GM12874 (cell line): Measurements from ENCODE around the gene CHST11.

ENCODE experiments used
- CTCF ChIP-seq: IDR thresholded peaks from 2 replicates; pipeline ENCODE4 v1.5.1; 2011; ENCODE audit warnings: low read depth, mild to moderate bottlenecking, control low read depth, low read length, moderate library complexity; ENCODE audit not compliant: insufficient read depth

CHST11 gene

GRCh38 chr12:104668274-104668718, 211.5 kb downstream of the CHST11 start:
- TF ChIP-seq CTCF: no peak

DNA sequence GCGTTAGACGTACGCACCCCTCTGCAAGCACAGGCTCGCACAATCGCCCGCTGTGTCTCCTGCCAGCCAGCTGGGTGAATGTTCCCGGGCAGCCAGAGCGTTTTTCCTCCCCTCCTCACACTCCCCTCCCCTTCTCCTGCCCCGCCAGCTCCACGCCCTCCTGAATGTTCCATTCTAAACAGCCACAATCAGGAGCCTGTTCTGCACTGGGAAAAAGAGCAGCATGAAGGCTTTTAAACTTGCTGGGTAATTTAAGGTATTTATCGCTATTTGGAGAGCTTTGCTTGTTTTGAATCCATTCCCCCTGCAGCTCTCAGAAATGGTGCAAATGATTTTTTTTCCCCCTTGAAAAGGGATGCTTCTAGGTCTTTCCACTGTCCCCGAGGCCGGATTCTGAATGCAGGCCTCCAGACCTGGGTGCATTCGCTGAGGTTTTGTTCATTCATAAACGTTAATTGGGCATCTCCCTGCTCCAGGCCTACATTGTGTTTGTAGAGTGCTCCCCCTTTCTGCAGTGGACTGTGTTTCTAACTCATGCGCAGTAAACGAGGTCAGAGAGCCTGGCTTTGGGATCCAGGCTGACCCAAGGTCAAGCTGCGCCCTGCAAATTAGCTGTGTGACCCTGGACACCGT, 212.5 kb downstream of the CHST11 start:
- TF ChIP-seq CTCF: no peak

GRCh38 chr12:104669851-104670337, 213.1 kb downstream of the CHST11 start:
- no peak for TF ChIP-seq CTCF

DNA sequence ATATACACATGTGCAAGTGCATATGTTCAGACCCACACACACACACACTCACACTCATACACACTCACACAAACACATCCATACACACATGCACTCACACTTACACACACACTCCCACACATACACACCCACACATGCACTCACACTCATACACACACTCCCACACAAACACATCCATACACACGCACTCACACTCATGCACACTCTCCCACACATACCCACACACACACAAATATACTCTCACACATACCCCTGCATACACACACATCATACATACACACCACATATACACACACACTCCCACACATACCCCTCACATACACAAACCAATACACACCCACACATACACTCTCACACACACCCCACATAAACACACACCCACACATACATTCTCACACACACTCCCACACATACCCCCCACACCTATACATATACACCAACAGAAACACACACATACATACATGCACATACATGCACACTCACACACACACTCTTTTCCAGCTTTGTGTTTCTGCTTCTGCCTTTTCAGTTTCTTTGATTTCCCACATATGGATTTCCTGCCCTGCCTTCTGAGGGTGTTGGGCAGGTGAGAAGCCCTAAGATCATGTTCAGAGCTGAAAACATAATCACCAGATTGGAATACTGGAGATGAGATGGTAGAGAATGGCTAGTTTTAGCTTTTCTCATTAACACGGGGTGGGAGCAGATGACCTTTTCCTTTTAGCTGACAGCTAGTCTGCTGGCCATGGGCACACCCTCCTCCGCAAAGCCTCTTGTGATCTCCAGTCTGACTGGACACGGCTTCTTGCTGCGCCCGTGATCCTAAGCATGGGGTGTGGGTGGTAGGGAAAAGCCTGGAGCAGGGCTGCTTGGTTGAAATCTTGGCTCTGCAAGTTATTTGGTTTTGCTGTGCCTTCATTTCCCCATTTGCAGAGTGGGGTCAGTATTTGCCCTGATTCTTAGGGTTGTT, 214.0 kb downstream of the CHST11 start:
- TF ChIP-seq CTCF: no peak

GRCh38 chr12:104671409-104672095, 214.8 kb downstream of the CHST11 start:
- TF ChIP-seq CTCF: no peak

GRCh38 chr12:104672096-104672445, 215.3 kb downstream of the CHST11 start:
- TF ChIP-seq CTCF: no peak
